ENCODE measurements around the gene MYLK3.

Gene MYLK3

DNA sequence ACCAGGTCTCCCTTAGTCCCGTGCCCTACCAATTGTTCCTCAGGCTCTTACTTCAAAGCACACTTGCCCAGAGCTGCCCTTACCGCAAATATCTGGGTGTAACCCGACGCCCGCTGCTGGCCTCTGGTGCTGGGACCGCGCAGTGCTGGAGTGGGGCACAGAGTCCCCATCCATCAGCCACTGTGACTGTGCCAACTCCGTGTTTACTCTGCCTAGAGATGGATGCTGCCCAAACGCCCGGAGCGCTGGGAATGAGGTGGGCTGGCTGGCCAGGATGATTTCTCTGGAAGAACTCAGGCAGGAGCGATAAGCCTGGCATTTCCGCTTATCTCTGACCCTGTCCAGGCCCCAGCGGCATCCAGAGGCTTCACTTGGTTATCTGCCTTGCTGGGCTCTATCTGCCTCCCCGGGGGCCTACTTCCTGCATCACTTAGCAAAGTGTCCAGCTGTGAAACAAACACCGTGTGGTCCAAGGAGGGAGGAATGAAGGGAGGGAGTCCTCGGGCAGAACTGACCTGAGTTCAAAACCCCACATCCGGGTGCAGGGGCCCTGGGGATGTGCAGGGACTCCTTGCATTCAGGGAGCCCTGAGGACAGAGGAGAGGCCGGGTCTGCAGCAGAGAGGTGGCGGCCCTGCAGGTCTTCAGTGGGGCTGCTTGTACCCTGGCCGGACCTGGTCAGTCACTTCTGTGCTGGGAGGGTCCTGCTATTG is 9.4 kb upstream of the MYLK3 start:
- DNase-seq (ENCODE audit: low read depth), result no peak

DNA sequence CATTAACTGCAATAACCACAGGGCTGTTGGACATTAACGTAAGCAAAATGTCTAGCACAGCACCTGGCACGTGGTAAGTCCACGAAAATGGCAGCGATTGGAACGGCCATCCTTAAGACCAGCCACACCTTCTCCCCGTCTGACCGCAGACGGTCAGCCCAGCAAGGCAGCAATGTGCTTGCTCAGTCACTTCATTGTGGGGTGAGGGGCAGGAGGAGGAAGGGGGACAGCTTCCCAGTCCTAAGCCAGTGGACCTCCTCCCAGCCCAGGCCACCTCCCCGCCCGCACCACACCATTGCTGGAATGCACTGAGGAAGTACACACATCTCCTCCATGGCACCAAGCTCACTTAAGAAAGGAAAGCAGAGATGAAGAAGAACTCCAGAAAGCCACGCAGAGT is 8.6 kb upstream of the MYLK3 start:
- DNase-seq (ENCODE audit: low read depth), result no peak

DNA sequence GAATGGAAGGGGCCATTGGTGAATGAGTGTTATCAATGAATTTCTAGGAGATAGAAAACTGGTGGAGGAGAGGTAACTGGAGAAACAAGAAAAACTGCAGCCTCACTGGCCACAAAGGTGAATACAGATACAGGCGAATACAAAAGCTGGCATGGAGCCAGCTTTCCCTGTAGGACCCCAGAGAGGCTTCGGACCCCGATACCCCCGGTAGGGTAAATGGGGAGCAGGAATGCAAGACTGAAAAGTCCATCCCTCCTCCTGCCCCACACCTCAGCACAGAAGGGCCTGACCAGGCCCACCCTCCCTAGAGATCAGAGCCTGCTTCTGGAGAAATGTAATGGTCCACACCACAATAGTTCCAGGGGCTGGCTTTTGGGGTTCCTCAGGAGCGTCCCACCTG is 4.9 kb upstream of the MYLK3 start:
- DNase-seq (ENCODE audit: low read depth), result no peak

DNA sequence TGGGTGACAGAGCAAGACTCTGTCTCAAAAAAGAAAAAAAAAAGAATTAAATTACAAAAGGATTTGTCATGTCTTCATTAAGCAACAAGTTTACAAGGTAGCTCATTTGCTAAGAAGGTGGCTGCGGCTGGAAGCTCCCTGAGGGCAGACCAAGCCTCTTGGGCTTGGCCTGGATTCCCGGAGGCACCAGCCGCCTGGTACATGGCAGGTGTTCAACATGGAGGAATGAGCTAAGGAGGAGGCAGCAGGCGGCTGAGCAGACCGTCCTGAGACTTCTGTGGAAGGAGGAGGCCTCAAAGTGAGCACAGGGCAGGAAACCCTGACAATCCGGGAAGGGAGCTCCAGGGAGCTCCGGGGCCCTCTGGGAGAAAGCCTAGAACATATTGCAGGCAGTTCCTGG is 3.2 kb upstream of the MYLK3 start:
- no peak for DNase-seq (ENCODE audit: low read depth)

DNA sequence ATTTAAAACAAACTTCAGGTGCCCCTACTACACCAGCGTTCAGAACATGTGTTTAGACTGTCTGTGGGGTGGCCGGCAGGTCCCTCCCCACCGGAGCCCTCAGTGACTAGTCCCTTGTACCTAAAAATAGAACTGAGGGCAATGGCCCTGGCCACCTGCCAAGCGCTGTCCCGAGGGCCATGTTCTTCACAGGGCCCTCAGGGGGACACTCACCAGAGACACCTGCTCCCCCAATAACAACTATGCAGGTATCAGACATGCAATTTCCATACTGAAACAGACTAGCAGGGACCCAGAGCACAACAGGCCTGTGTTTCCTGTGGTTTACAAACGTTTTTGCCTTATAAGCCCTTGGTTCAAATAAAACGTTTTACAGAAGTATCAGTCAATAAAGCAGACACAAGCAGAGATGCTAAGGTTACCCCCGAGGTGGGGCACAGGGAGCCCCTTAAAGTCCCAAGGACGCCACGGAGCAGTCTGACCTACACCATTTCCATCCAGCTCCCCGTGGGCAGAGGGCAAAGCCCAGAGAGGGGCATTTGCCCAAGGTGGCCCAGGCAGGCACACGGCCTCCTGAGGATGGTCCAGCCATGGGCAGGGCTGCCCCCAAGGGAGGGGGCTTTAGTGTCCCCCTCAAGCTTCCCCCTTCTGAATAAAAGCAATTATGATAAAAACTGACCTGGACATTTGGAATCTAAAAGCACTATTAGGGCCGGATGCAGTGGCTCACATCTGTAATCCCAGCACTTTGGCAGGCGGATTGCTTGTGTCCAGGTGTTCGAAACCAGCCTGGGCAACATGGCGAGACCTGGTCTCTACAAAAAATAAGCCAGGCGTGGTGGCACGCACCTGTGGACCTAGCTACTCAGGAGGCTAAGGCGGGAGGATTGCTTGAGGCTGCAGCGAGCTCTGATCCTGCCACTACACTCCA is 896 bp upstream of the MYLK3 start:
- DNase-seq (ENCODE audit: low read depth), result no peak

DNA sequence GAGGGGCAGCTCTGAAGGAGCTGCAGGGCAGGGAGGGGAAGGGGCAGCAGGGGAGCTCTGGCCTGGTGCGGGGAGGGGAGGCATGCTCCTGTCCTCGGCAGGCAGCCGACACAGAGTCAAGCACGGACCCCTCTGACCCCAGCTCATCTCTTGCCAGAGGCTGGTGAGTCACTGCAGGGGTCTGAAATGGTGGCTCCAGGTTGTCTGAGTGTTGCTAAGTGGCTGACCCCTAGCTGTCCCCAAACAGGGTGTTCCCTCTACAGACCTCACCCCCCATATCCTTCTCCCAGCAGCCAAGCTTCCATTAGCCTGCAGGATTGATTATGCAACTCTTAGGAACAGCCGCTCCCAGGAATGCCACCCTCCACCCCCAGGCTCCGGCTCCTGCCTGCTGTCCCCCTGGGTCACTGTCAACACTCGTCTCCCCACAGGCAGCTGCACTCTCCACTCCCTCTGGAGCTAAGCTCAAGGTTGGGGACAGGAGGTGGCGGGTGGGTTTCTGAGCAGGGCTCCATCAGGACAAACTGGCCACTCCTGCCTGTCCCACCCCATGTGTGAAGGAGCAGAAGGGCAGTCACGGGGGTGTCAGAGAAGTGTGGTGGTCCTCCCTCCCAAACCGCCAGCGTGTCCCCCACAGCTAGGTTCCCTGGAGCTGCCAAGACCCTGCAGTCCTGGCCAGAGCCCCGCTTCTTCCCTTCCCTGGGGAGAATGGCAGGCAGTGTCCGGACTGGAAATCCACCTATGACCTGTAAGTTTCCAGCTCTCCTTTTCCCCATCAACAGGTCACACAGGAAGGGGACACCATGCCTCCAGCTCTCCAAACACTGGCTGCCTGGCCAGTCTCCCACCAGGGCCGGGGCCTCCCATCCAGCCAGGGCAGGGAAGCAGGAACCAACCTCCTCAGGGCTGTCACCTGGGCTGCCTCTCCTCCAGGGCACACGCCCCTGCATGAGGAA is 1.0 kb downstream of the MYLK3 start:
- no peak for DNase-seq (ENCODE audit: low read depth)

DNA sequence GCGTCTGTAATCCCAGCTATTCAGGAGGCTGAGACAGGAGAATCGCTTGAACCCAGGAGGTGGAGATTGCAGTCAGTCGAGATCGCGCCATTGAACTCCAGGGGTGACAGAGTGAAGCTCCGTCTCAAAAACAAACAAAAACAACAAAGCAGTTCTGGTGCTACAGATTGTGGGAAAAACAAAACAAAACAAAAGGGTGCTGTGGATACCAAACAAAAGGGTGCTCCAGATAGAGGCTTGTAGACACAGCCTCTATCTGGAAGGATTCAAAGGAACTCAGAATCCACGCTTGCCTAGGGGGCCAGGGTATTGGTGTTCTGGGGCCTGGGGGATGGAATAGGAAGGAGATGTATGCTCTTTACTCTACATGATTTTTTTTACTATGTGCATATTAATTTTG is 2.5 kb downstream of the MYLK3 start:
- no peak for DNase-seq (ENCODE audit: low read depth)

DNA sequence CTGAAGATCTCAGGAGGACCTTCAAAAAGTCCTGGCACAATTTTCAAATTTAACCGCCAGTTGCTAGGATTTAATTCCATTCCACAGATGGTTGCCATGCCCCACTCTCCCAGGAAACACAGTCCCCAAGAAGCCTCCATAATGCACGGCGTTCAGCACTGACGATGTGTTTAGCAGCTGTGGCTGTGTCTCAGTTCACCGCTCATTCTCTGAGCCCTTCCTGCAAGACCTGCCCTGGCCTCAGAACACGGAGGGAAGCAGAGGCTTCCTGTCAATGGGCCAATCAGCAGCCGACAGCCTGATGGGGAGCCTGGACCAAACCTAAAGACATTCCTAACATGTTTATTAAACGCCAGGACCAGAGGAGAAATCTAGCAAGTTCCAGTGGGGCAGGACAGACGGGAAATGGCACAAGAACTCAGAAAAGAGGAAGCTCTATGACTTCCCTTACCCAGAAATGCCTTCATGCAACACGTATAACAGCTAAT is 4.9 kb downstream of the MYLK3 start:
- DNase-seq (ENCODE audit: low read depth), result peak; percentile 69

DNA sequence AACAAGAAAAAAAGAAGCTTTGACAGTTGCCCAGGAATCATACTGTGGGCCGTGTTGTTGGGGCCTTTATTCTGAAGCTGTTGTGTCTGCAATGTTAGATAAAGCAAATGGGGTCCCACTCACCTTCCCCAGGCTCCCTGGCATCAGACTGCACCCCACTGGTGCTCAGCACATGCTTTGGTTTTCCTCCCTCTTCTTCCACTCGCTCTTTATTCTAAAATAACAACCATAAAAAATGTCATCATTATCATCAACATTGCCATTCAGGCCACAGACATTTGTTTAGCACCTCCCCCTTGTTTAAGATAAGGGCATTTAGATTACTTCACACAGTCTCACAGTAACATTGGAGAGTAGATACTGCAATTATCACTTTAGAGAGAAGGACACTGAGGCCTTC is 8.2 kb downstream of the MYLK3 start:
- DNase-seq (ENCODE audit: low read depth), result no peak

DNA sequence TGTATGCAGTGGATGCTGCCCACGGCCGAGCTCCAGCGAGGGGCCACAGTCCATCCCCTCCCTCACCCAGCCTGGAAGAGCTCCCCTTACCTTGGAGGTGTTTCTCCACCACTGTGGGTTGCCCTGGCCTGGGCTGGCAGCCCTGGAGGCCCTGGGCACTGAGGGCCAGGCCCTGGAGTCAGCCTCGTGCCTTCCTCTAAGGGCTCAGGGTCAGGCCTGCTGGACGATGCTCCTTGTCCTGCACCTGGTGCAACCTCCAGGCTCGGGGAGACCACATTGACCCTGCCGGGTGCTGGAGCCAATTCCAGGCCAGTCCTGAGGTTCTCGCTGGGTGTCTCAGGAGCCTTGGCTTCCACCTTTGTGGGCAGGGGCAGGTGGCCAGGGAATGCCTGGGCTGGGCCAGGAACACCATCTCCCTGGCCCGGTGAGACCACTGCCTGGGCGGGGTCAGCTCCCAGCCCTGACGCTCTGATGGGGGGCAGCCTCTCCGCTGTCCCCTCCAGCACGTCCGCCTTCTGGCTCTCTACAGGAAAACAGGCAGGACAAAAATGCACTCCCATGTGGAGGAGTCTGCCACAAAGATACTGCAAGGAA is 10.4 kb downstream of the MYLK3 start:
- DNase-seq (ENCODE audit: low read depth), result no peak

DNA sequence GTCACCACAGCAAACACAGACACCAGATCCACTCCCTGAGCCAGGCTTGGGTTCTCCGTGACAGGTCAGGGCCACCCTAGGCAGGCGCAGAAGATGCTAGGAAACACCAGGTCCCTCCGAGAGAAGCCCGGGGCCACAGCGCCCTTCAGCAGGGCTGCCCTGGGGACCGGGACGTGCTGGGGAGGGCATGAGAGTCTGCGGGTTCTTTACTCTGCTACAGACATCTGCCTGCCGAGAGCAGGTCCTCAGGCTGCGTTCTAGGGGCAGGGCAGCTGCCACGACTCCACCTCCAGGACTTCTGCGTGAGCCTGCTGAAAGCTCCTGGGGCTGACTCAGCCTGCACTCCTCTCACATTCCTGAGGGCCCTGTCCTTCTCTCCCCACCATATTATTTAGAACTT is 11.4 kb downstream of the MYLK3 start:
- DNase-seq (ENCODE audit: low read depth), result peak; percentile 30

DNA sequence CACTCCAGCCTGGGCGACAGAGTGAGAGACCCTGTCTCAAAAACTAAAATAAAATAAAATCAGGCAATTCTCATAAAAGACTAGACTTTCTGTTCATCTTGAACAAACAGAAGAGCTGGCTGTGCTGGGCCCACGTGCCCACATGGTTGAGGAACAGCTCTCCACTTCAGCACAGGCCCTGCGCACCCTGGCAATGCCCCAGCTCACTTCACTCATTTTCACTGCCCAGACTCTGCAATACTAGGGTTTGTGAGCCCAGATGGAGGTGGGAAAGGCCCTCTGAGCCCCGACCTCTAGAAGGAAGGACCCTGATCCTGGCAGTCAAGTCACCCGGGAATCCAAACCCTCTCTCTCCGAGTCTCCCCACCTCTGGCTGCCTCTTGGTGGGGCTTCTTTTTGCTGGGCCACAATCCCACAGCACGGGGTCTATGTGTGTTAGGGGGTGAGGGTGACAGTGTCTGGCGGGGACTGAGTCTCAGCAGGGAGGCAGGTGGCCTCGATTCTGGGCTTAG is 14.8 kb downstream of the MYLK3 start:
- no peak for DNase-seq (ENCODE audit: low read depth)

DNA sequence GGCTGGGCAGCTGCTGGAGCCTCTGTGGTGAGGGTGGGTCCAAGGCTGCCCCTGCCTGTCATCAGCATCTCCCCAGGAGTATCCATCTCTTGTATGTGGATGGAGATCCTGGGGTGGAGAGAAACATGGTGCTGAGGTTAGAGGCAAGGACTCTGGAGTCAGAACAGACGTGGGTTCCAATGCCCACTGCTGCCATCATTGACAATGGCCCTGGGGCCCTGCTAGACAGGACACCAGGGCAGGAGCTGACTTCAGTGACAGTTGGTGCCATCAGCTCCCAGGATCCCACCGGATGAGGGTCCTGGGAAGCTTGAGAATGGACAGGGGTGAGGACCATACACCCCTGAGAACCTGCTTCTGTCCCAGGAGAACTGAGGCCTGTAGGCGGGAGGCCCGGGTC is 15.6 kb downstream of the MYLK3 start:
- DNase-seq (ENCODE audit: low read depth), result no peak

DNA sequence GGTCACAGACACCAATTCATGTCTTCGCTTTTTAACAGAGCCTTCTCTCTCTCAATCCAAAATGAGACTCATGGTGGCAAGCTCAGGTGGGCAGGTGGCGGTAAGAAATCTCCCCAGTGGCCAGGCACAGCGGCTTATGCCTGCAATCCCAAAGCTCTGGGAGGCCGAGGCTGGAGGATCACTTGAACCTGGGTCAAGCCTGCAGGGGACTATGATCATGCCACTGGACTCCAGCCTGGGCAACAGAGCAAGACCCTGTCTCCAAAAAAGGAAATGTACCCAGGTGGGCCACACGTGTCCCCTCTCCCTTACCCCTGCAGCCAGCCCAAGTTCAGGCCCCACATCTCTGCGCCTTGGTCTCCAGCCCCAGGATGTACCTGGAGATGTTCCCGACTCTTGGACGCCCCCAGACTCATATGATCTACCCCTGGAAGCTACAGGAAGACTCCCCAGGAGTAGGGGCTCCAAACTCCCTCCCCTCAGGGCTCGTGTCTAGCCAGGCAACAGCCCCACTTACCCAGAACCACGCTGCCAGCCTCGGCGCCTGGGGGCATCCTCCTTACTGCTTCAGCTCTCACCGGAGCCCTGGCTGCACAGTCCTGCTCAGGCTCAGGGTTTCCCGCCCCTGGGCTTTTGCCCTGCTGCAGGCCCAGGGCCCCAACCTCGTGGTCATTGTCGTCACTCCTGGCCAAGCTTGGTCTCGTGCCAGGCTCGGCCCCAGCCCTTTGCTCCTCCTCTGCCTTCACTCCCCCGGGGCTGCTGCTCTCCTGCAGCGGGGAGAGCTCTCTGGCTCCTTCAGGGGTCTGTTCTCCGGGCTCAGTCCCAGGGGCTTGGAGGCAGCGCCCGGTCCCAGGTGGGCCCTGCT is 16.2 kb downstream of the MYLK3 start:
- DNase-seq (ENCODE audit: low read depth), result no peak

DNA sequence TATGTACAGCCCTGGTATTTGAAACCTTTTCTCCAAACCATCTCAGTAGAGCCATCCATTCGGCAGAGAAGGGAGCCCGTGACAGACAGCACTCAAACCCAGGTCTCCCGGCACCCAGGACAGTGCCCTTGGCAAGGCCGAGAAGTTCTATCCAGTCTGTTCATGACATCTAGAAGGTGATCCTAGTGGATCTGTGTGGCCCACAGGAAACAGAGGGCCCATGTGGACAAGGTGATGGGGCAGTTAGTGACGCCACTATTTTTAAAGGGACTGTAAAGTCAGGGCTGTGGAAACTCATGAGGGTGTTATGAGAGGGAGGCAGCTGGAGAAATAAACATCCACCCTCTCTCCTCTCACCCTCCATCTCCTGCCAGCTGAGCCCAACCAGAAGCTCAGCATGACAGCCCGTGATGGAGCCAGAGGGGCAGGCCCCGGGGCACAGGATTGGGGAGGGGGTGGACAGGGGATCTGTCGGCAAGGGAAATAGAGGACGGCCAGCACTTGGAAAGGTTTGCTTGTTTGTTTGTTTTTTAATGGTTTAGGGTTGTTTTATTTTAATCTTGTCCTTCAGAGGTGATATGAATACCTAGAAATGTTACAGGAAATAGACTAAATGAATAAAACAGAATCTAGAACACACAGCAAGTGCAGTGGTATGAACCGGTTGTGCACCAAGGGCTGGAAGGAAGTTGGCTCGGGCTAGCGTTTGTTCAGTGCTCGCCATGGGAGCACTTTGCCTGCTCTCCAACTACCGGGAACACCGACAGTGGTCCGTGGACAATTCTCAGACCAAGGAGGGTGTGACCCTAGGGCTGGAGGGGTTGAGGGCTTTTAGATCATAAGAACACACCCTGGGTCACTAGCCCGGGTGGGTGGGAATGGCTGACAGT is 17.1 kb downstream of the MYLK3 start:
- DNase-seq (ENCODE audit: low read depth), result no peak

DNA sequence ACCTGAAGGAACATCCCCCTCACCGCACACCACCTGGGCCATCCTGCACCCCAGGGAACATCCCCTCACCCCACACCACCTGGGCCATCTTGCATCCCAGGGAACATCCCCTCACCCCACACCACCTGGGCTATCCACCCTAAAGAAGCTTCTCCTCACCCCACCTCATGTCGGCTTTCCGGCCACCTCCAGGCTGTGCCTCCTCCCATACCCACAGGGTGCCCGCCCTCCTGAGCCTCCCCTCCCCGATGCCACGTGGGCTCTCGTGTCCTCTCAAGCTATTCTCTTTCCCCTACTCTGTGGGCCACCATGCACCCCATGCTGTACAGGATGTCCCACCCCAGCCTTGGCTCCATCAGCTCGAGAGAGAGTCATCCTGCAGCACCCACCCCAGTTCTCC is 18.0 kb downstream of the MYLK3 start:
- DNase-seq (ENCODE audit: low read depth), result no peak

DNA sequence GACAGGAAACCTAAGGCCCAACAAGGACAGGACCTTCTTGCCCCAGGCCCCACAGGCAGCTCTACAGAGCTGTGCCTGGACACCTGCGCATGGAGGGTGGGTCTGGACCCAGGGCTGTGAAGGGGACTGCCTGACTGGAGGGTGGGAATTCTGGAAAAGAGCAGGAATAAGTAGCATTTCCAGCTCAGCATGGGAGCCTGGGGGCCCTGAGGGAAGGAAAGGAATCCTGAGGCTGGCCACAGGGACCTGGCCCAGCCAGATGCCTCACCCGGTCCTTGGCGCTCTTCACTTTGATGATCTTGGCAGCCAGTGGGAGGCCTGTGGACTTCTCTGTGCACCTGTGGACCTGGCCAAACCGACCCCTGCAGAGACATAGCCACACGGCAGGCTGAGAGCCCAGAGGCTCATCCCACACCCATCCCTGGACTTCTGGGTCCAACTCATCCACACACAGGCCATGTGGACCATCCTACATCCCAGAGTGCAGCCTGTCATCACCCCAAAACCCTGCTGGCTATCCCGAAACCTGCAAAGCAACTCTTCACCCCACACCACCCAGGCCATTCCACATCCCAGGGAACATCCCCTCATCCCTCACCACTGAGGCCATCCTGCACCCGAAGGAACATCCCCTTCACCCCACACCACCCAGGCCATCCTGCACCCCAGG is 18.7 kb downstream of the MYLK3 start:
- no peak for DNase-seq (ENCODE audit: low read depth)

DNA sequence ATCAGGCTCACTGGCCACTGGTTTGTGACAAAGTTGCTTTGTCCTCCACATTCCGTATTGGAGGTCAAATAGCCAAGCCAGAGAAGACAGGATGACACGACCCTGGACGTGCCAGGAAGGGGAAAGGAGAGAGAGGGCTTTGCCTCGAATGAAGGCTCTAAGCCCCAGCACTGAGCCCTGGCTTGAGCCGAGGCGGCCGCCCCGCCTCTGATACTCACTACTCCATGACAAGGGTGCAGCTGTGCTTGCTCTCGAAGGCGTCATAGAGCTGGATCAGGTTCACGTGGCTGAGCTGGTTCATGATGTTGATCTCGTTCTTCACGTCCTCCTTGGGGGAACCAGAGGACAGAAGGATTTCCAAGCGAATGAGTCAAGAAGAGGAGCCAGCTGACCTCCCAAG is 19.3 kb downstream of the MYLK3 start:
- DNase-seq (ENCODE audit: low read depth), result no peak

DNA sequence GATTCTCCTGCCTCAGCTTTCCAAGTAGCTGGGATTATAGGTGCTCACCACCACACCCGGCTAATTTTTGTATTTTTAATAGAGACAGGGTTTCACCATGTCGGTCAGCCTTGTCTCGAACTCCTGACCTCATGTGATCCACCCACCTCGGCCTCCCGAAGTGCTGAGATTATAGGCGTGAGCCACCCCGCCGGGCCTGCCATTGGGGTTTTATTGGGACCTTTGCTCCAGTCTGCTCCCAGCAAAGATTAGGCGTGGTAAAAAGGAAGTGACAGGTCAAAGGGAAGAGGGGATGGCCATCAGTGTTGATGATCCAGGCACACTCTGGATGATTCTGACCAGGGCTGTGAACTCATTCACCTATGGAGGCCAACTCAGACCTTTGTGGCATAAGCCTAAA is 20.5 kb downstream of the MYLK3 start:
- no peak for DNase-seq (ENCODE audit: low read depth)

All from iris pigment epithelial cell (primary cell).